HS-27A (cell line): Measurements from ENCODE around the gene ITGAV.
A peak's percentile ranks its signal among the peaks of the same experiment; 100 is the strongest.

Experiments used
- DNase-seq: peaks from one replicate; pipeline ENCODE4 v3.0.0-alpha.2; 2012; ENCODE audit warnings: low read depth, missing footprints

ITGAV gene

GRCh38 chr2:186612555-186613440, 22.9 kb downstream of the ITGAV start:
- no peak for DNase-seq

DNA sequence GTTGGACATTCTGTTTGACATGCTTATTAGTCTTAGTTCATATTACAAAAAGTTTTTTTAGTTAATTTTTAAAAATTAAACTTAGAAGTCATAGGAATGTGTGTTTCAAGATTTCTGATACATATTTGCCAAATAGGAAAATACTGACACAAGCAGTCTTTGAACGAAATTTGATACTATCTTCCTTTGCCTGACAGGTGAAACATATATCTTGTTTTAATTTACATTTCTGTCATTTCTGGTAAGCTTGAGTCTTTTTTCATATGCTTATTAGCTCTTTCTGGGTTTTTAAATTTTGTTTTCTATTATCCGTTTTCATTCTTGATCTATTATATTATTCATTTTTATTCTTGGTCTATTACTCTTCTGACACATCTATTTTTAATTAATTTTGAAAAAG, 24.5 kb downstream of the ITGAV start:
- no peak for DNase-seq

- no peak for DNase-seq
Measured at GRCh38 chr2:186617148-186617547, 27.3 kb downstream of the ITGAV start.

DNA sequence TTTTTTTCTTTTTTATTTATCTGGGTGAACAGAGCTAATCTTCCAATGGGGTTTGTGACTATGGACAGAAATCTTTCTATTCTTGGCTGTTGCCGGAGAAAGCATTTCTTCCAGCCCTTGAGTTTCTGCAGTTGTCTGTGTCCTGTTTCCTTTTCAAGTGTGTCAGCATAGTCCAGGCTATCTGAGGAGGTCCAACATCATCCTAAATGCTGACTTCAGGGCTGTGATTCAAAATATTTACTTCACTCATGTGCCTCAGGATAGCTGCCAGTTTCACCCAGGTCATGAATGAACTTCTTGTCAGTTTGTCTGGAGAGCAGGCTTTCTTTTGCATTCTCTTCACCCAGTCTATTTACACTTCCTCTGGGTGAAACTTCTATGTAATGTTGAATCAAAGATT, 27.9 kb downstream of the ITGAV start:
- DNase-seq, result no peak

DNA sequence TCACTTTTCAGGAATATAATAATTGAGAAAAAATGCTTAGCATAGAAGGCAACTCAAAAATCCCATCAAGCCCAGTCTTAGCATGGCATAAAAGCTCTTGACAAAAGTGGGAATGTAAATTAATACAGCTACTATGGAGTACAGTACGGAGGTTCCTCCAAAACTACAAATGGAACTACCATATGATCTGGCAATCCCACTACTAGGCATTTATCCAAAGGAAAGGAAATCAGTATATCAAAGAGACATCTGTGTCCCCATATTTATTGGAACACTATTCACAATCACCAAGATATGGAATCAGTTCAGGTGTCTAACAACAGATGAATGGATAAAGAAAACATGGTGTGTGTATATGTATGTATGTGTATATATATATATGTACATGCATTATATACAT, 28.8 kb downstream of the ITGAV start:
- no peak for DNase-seq

DNA sequence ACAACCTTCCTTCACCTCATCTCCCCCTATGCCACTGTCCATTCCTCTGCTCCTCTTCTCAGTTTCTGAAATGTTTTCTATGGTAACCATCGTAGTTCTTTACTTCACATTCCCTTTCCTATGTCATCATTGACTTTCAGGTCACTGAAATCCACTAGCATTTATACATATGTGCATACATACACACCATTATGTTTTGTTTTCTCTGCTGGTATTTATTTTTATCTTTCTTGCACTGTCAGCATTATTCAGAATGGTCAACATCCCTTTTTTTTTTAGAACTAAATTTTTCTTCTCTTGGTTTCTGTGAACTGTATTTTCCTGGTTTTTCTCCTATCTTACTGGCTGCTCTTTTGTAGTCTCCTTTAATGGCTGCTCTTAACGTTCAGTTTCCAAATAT, 33.2 kb downstream of the ITGAV start:
- no peak for DNase-seq

DNA sequence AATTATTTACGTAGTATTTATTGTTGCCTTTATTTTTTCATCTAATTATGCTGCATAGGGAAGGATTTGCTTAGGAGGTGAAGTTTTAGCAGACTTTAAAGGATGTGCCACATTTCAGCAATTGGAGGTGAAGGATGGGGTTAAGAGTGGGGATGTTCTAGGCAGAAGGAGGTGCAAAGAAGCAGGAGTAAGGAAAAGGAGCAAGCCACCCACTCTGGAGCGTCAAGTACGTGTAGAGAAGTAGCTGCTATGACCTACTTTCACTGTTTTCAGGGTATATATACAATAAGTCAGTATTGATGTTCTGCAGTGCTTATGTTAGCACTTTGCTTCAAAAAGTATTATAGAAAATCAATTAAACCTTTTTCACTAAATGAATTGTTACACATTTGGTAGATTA, 34.4 kb downstream of the ITGAV start:
- no peak for DNase-seq

DNA sequence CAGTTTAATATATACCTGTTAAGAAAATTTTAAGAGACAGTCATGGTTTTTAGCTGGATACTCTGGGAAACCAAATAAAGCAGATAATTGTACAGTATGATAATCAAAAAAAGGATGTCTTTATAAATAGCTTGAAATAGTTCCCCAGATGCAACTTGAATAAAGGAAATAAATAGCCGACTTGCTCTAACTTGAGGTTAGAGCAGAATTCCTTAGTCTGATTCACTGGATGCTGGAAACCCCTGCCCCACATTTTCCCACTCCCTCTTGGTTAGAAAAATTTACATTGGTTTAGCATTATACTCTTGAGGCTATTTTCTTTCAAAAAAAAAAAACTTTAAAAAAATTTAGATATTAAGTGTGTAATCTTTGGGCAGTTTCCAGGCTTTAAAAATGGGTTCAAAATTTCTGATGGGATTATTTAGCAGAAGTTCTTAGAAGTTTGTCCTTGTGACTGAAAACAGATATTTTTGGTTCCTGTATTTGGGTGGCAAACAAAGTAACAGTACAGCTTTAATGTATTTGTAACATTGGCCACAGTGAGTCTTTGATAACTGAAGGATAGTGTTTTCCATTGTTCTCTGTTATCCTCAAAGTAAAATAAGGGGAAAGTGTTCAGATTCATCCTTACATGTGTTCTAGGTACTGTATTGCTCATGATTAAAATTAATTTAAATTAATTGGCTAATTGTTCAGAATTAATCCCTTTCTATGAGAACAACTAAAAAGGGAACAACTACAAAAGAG, 39.6 kb downstream of the ITGAV start:
- DNase-seq, result no peak

- no peak for DNase-seq
Measured at GRCh38 chr2:186632417-186632816, 42.6 kb downstream of the ITGAV start.

DNA sequence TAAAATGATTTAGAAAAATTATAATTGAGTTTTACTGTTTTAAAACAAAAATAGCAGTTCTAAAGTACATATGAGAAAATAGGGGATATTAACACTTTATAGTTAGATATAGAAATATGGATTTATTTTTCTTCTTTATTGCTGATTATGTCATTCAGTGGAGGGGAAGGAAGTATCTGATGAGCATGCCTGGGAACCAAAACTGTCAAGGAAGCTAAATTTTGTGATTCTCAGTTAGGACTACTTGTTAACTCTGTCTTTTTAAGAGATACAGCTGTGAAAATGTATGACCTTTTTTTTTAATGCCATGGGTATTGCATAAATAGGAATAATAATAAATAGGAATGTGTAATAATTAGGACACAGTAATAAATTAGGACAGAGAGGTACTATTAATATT, 44.8 kb downstream of the ITGAV start:
- no peak for DNase-seq

DNA sequence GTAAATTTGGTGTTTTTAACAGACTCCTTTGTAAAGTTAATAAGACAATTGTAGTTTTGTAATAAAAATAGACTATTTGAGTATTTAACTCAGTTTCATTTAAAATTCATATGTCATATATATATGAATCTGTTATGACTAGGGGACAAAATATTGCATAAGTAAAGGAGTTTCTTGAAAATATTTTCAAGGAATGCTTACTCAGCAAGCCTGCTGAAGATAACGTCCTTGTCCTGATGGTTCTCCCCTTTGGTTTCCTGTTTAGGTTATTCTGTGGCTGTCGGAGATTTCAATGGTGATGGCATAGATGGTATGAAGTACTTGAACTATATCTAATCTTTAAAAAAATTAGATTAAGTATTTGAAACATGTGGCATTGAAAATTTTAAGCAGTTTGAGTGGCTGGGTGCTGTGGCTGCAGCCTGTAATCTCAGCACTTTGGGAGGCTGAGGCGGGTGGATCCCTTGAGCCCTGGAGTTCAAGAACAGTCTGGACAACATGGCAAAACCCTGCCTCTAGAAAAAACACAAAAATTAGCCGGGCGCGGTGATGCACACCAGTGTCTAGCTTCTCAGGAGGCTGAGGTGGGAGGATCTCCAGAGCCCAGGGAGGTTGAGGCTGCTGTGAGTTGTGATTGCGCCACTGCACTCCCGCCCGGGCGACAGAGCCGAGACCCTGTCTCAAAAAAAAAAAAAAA, 47.1 kb downstream of the ITGAV start:
- no peak for DNase-seq

- DNase-seq, result no peak
Measured at GRCh38 chr2:186637497-186637800, 47.6 kb downstream of the ITGAV start.

GRCh38 chr2:186639939-186640338, 50.1 kb downstream of the ITGAV start:
- no peak for DNase-seq

DNA sequence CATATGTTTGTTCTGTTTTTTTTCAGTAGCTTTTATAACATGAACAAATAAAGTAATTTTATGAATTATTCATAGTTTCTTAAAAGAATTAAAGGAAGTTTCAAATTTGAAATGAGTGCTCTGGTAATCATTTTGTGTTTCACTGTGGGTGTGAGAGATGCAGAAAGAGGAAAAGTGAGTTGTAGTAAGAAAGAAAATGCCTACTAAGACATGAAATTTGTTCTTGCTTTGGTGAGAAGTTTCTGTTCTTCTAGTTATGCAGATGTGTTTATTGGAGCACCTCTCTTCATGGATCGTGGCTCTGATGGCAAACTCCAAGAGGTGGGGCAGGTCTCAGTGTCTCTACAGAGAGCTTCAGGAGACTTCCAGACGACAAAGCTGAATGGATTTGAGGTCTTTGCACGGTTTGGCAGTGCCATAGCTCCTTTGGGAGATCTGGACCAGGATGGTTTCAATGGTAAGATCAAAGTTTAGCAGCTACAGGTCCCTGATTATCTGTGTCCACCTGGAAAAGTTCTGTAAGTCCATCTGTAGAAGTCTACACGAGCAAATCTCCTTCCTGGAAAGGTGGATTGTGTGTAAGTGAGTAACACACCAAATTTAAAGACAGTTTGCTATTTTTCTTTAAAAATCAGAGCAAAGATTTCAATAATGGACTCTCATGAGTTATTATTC, 51.4 kb downstream of the ITGAV start:
- DNase-seq, result no peak

DNA sequence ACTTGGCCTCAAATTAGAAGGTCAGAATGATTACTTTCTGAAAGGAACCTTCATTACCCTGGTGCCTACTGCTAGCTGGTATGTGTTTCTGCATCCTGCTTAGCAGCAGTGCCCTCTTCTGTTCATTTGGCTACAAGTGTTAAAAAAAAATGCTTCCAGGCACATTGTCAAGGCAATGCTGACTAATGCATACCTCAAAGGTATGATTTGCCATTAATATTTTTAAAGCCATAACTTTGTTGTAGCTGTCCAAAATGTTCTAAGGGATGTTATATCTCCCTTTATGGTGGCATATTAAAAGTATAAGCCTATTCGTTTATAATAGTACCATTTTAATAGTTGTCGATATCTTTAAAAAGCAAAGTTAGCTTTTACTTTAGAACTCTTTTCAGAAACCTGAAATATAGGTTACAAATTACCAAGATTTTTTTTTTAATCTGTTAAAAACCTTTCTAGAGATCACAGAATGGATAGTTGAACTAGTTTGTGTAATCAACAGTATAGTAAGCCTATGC, 52.0 kb downstream of the ITGAV start:
- DNase-seq, result peak; percentile 17

- DNase-seq, result no peak
Measured at GRCh38 chr2:186644791-186645190, 54.9 kb downstream of the ITGAV start.

GRCh38 chr2:186645999-186646398, 56.1 kb downstream of the ITGAV start:
- no peak for DNase-seq

GRCh38 chr2:186648130-186648529, 58.3 kb downstream of the ITGAV start:
- DNase-seq, result no peak

GRCh38 chr2:186653511-186653910, 63.7 kb downstream of the ITGAV start:
- DNase-seq, result no peak

- DNase-seq, result no peak
Measured at GRCh38 chr2:186659383-186659782, 69.5 kb downstream of the ITGAV start.

DNA sequence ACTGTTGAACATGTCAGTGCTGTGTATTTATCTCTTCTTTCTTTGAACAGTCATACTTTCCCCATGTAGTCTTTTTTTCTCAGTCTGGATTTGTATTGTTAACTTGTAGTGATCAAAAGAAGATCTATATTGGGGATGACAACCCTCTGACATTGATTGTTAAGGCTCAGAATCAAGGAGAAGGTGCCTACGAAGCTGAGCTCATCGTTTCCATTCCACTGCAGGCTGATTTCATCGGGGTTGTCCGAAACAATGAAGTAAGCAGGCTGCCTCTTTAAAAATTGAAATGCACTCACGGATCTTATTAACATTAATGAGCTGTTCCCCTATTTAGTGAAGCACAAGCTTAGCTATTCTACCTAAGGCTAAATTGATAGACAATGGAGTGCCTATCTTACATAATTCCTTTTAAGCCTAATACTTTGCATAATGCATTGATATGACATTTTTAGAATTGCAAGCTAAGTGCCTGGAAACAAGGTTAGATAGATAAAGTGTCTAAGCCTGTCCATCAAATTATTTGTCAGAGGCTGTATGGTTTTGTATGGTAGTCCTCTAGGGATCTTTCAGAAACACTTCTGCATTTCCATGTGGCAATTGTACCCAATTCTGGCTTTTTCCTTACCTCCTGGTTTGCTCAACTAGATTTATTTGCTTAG, 74.7 kb downstream of the ITGAV start:
- DNase-seq, result no peak

DNA sequence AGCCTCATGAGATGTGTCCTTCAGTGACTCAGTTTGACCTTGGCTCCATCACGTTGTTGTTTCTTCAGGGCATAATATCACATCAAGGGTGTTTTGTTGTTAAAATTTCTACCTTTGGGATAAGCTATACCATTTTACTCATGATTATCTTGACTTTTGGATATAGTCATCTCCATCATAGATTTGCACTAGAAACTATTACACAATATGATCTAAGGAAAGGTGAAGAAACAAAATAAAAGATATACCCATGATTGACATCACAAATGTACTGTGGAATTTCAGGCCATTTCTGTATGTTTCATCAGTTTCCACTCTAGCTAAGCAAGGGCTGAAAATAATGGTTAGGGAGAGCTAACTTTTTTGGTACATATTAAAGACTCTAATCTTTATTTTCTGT, 79.3 kb downstream of the ITGAV start:
- no peak for DNase-seq
